ENCODE results near the gene ATXN2L. TPM values are rescaled to one million over a fixed set of nuclear protein-coding genes. Genes with fewer than 3 reads are reported as not detected.

Gene ATXN2L
- total and polyA plus RNA-seq, 2 experiments from 2014 or later: 134 to 192 TPM

- no peak for TF ChIP-seq ZNF462 (CRISPR knock-in tag; IDR thresholded peaks at IDR 0.05)
- no peak for TF ChIP-seq STAT1 (IDR thresholded peaks at IDR 0.05; ENCODE audit: unreplicated experiment)
- no peak for TF ChIP-seq POLR2AphosphoS5 (IDR thresholded peaks at IDR 0.05; ENCODE audit: low read depth)
- TF ChIP-seq EZH2 (IDR thresholded peaks at IDR 0.05; ENCODE audit: low read depth, unreplicated experiment): no peak
- TF ChIP-seq NANOG (IDR thresholded peaks at IDR 0.05; ENCODE audit: borderline replicate concordance): no peak
- no peak for TF ChIP-seq CTCF (conservative IDR thresholded peaks at IDR 0.05; ENCODE audit: low read depth in 2 of 2)
- TF ChIP-seq CREB1 (CRISPR knock-in tag; IDR thresholded peaks at IDR 0.05; ENCODE audit: low read depth): no peak
- TF ChIP-seq JUNB (IDR thresholded peaks at IDR 0.05; ENCODE audit: unreplicated experiment): no peak
Measured at GRCh38 chr16:28845761-28846079, 22.9 kb downstream of the ATXN2L start (continued).

Data from GM23338 (cell line).